GM04503 (cell line): ENCODE results near the gene MDC1.

Experiments
- DNase-seq: peaks from one replicate; pipeline ENCODE4 v3.0.0-alpha.2; 2012; ENCODE audit warnings: low read depth

MDC1 gene

GRCh38 chr6:30748851-30749540, 31.9 kb upstream of the MDC1 start:
- DNase-seq, result no peak

GRCh38 chr6:30747902-30748769, 31.1 kb upstream of the MDC1 start:
- no peak for DNase-seq

- no peak for DNase-seq
These were observed 30.2 kb upstream of the MDC1 start for GRCh38 chr6:30747300-30747687.

- DNase-seq, result no peak
These were observed 27.1 kb upstream of the MDC1 start, which contains the start of gene IER3 for GRCh38 chr6:30744054-30744805. Gene IER3 (minus strand): TSS chr6:30744547. CDS start chr6:30744518, 29 bp downstream.

- DNase-seq, result no peak
These were observed 26.3 kb upstream of the MDC1 start for GRCh38 chr6:30743099-30744053.

- peak; percentile 88 for DNase-seq
These were observed 25.4 kb upstream of the MDC1 start, which contains the start of gene FLOT1 for GRCh38 chr6:30742316-30743098. Gene FLOT1 (minus strand): TSS chr6:30742687. CDS start chr6:30742189, 498 bp downstream.

- no peak for DNase-seq
These were observed 24.8 kb upstream of the MDC1 start for GRCh38 chr6:30741789-30742315.

GRCh38 chr6:30741063-30741779, 24.1 kb upstream of the MDC1 start:
- no peak for DNase-seq

GRCh38 chr6:30740540-30740870, 23.4 kb upstream of the MDC1 start:
- DNase-seq, result no peak

GRCh38 chr6:30738532-30738931, 21.5 kb upstream of the MDC1 start:
- no peak for DNase-seq

- DNase-seq, result no peak
These were observed 18.7 kb upstream of the MDC1 start for GRCh38 chr6:30735668-30736314.

- no peak for DNase-seq
These were observed 15.3 kb upstream of the MDC1 start for GRCh38 chr6:30732237-30732943.

- no peak for DNase-seq
These were observed 13.7 kb upstream of the MDC1 start for GRCh38 chr6:30730601-30731435.

GRCh38 chr6:30727920-30728553, 11.0 kb upstream of the MDC1 start:
- no peak for DNase-seq

- DNase-seq, result no peak
These were observed 9.7 kb upstream of the MDC1 start for GRCh38 chr6:30726506-30727413.
